Measurements from ENCODE around the gene COLEC12.

COLEC12 gene

DNA sequence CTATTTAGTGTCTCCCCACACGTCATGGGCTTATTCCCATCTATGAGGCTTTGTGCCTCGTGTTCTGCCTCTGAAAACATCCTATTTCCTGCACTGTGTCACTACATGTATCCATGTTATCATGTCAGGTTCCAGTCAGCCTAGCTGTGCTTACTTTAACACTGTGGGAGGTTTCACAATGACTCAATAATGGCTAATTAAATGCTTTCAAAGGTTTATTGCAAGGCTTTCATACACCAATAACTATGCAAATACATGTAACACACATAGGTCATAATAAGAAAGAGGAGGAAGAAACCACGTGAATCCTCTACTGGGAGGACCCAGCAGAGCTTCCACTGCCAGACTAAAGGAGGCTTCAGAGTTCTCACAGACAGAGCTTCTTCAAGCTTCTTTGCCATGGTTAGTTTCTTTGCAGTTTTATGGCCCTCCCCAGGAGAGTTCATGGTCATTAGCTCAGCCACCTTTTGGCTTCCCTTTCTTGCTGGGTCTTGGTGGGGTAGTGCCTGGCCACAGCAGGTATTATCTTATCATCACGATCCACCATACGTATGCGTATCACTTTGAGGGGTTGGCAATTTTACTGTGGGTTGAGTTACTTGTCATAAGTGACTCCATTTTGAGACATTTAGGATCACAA is 5.1 kb upstream of the COLEC12 start:
- no peak for DNase-seq

DNA sequence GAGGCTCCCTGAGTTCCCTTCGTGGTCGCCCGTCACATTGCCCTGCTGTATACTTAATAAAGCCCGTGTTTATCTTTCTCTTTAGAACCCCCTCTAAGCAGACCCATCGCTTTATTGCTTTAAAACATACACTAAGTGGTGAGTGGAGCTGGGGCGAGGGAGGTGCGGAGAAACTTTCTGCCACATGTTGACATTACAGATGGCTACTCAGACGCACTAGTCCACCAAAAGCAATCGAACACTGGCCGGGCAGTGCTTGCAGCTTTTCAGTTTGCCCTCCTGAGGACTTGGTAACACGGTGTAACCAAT is 859 bp upstream of the COLEC12 start:
- no peak for DNase-seq

DNA sequence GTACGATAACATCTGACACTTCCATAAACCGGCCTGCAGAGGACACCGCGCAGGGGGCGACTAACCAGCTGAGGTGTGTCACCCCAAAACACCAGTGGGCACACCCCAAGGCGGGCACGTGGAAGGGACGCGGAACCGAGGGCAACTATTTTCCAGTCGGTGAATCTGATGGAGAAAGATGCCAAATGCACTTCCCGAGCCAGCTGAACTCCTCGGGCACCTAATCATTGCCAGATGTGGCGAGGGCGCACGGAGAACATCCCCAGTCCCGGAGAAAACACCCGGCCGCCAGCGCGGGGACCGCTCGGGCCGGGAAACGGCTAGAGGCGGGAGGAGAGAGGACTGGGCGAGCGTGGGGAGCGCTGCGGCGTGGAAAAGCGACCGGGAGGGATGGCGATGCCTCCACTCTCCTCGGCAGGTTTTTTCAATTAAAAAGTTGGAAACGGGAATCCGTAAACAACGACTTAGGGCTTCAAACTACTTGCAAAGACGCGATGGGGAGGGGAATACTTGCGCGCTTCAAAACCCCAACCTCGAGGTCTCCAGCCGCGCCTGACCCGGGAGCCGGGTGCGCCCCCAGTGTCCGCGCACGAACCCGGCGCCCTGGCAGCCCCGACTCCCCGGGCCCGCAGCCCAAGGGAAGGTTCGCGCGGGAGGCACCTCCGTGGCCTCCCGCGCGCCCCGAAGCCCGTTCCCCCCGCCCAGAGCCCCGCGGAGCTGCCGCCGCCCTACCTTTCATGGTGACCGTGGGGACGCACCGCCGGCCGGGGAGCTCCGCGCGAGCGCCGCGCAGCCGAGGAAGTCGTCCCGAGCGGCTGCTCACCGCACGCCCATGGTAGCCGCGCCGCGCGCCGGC is 497 bp downstream of the COLEC12 start:
- DNase-seq, result peak in 3 of 14 donors; percentile 6 to 34 (median 32)

DNA sequence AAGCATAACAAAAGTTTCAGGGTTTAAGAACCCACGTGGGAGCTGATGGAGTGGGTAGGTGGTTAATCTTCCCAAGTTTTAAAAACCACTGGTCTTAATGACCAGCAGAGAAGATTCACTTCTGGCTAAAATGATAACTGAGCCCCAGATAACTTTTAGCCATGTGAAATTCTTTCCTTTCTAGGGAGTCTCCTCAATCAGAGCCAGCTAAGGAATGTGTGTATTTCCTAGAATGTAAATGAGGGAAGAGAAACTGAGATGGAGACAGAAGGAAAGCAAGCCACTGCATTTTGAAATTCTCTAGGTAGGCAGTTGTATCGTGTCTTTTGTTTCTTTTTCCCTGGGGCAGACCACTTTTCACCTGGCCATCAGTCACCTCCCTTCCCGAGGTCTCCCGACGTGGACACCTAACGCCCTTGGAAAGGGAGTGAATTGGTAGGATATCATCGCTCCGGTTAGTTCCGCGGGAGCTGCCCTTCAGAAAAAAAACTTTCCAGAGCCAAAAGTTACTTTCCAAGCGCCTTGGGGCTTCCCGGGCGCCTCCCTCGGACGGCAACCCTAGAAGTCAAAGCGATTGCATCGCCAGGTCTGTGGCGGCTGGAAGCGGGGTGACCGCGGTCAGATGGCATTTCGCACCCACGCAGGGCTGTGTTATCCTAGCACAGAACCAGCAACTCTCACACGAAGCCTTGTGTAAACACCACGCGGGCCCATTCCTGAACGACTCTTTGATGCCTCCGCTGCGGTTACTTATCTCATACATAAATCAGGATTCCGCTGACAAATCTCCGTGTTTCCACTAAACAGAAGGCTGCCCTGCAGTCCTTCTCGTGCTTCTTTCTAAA is 1.3 kb downstream of the COLEC12 start:
- DNase-seq, result no peak

DNA sequence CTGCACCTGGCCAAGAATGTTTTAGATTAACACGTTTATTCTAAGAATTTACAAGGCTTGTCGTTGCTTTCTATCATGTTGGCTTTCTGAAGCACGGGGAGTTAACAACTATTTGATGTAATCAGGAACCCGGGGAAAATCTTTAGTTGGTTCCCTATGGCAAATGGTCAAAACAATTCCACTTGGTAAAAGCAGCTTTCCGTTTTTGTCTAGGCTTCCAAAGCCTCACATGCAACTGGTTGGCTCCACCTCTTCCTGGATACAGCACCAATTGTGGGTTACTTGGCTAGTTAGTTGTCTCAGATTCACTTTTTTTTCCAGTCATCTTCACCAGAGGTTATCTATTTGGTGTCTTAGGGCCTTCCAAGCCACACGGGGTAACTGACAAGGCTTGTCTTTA is 2.8 kb downstream of the COLEC12 start:
- DNase-seq, result no peak

DNA sequence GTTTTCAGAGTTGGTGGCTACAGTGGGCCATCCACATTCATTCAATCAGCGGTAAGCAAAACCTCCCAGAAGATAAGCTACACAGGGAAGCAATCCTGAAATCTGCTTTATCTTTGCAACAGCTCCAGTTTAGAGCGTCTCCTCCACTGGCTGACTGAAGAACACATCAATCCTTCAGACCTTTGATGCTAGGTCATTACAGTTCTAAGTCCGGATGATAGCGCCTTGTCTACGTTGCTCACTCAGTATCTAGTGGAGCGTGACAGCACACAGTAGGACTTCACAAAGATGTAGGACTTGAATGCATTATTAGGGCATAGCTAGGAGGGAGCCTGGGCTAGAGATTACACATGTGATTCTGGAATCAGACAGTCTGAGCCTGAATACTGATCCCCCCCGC is 5.0 kb downstream of the COLEC12 start:
- no peak for DNase-seq

DNA sequence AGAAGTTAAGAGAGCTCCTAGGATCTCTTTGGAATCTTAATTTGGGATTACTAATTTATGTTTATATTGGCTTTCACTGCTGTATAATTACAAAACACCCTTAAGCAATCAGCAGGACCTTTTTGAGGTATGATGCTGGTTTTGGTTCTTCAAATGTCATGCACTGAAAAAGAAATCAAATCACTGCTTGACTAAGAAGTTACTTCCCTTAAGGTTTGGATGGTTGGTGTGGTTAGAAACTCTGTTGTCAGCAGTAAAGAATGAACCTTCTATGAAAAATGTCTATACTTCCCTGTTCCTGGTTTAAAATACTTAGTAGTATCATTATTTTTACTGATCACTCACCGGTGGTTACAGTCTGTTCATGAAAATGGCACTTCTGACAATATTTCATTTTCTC is 5.5 kb downstream of the COLEC12 start:
- no peak for DNase-seq

DNA sequence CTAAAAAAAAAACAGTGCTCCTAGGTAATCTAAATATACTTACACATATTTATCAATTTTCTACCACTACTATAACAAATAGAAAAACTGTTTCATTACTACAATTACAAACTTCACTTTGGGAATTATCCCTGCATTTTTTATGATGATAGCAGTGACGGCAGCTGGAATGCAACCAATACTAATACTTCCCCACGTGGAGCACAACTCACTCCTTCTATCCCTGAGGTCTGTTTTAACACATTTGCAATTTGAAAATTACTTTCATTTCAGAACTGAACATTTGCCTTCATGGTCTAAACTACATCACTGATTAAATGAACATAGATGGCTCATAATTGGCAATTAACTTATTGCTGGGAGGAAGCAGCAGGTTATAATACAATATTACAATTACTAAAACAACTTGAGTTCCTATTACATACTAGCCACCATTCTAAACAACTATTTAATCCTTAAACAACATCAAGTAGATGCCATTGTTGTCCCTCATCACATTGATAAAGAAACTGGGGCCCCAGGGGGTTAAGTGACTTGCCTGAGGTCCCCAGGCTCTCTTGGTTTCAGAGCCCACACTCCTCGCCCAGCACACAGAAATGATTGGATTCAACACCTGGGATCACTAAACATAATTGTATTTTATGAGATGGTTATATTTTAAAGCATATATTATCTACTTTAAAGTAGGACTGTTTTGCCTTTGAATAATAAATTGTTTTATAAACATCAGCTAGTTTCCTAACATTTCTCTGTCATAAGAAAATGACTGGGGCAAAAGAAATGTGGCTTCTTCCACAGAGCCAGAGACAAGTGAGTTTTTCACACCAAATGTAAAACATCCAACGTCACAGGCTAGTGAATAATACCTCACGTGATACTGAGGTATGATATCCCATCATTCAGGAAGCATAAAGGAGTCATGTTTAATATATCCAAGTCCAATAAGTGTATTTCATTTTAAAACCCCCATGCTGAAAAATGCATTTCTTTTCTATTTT is 6.2 kb downstream of the COLEC12 start:
- no peak for DNase-seq

DNA sequence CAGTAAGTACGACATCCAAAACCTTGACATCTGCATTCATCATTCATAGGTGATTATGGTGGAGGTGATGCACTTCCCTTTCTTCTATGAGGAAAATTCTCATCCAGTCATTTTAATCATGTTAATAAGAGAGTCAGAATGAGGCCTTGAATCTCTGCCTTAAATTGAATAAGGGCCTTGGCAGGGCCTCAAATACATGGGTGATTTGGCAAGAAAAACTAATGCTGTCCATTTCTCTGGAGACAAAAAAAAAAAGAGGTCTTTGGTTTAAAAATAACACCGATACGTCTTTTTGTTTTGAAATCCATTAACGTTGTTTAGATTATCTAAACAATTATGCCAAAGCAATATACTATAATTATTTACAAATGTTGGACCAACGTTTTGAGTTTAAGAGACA is 8.1 kb downstream of the COLEC12 start:
- DNase-seq, result no peak

DNA sequence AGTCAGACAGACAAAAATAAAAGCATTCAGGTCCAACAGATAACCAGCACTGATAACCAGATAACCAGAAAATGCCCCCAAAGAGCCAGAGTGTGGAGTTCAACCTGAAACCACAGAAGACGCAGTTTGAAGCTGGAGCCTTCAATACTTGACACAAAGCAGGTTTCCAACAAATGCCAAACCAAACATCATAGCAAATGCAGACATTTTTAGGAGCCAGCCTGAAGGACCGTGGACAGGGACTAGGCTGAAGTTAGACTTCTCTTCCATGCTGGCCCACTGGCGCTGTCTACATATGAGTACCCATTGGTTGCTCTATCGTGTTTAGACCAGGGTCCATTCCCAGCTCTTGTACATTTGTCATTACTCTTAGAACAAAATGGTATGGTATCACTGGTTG is 9.9 kb downstream of the COLEC12 start:
- DNase-seq, result no peak

DNA sequence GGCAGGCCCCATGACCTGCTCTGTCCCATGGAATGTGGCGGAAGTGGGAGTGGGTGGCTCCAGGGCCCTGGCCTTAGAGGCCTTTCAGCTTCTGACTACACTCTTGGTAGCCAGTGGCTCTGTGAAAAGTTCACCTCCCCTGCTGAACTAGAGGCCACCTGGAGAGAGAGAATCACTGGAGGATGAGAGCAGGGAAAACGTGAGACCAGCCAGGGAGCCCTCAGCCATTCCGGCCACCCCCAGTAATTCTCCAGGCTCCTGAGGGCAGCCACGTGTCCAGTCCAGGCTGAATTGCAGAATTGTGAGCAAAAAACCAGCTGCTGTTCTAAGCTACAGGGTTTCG is 10.5 kb downstream of the COLEC12 start:
- DNase-seq, result no peak

DNA sequence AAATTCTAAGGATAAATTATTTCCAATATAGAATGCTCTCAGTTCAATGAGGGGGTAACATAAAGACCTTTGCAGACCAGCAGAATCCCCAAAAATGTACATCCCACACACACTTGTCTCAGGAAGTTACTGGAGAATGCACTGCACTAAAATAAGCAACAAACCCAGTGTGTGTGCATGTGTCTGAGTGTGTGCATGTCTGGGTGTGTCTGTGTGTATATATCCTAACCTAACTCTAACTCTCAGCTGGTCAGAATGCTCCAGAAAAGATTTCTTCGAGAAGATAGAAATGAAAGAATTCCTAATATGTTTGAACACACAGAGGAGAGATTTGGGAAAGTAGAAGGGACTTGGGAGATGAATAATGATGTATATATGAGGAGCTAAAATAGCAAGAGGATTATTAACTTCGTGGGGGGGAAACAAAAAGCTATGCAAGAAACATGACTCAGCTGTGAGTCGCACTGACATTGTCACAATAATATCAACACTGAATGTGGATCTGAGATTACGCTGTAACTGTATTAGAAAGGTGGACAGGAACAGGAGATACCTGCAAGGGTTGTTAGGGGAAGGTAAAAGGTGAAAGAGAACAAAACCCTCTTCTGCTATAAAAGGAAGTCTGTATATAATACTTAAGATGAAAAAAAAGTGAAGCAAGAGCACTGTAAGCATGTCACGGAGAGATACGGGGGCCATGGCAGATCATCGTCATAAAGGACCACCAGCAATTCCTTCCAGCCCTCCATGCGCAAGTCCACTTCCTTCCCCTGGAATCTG is 11.1 kb downstream of the COLEC12 start:
- DNase-seq, result no peak

DNA sequence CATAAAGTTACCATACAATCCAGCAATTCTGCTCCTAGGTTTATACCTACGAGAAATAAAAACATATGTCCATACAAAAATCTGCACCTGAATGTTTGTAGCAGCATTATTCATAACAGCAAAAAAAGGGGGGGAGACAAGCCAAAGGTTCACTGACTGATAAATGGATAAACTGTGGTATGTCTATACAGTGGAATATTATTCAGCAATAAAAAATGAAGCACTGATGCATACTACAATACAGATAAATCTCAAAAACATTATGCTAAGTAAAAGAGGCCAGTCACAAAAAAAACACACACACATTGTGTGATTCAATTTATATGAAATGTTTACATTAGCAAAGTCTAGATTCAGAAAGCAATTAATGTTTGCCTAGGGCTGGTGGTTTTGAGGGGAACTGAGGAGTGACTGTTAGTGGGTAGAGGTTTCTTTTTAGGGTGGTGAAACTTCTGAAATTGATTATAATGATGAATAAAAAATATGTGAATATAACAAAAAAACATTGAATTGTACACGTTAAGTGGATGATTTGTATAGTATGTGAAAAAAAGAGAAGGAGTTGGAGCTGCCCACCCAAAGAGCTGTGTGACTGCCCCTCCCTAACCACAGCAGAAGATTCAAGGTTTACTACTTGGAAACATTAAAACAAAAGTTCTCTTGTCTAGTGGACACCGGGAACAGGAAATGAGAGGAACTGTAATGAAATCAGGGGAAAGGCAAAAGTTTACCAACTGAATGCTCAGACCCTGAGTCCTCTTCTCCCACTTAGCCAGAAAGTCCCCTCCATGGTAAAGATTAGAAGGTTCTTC is 13.4 kb downstream of the COLEC12 start:
- DNase-seq, result no peak

DNA sequence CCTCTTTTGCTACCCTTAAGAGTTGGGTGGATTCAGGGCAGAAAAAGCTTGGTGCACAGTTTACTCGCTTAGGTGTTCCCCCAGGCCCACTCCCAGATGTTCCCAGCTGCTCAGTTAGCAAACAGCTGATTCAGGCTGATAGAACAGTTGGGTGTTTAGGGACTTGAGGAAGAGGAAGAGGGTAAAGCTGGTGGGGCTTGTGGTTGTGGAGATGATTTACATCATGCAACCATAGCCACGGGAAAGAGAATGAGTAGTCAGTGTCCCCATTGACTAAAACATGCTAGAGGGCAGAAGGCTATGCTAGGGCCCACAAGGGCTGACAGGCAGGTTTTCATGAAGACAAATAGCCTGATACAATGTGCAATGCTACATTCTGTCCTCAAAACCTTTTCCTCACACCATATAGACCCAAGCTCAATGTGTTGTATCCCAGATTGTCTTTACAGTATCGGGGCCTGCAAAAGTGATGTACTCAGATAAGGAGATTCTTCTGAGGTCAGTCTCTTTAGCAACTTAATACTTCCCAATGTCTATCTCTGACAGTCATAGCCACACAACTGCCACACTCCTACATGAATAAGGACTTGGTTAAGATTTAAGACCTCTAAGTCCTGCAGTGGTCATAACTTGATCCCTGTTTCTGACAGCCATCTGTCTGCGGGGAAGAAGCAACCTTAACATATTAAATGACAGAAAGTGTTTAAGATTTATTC is 15.6 kb downstream of the COLEC12 start:
- DNase-seq, result no peak

DNA sequence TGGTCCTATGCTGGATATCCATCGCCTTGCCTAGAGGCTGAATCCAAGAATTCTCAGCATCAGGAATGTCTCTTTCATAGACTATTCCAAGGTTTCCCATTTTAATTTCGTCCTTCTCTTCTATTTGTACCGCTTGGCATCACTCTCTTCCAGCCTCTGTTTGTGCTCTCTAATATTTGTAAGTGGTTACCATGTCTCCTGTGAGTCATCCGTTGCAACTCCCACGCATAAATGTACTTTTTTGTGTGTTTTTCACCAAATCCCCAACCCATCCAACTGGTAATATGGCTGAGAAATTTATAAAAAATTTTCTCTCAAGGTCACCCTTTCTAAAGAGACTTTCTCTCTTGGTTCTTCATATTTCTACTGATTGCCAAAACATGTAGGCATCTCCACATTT is 21.8 kb downstream of the COLEC12 start:
- DNase-seq, result no peak

DNA sequence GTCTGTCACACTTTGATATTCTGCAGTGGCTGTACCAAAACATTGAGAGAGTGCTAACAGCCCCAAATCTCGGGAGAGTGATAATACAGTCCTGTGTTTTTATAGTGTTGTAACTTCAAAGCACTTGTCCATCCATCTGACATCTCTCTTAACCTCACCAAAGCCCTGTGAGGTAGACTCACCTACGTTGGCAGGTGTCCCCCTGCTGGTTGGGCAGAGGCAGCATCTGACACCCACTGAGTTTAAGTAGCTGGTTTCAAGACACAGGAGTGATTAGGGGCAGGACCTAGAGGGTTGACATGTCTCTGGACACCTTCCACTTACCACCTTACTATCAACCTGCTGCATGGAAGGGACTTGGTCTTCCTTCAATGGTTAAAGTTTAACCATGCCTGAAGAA is 22.9 kb downstream of the COLEC12 start:
- no peak for DNase-seq

DNA sequence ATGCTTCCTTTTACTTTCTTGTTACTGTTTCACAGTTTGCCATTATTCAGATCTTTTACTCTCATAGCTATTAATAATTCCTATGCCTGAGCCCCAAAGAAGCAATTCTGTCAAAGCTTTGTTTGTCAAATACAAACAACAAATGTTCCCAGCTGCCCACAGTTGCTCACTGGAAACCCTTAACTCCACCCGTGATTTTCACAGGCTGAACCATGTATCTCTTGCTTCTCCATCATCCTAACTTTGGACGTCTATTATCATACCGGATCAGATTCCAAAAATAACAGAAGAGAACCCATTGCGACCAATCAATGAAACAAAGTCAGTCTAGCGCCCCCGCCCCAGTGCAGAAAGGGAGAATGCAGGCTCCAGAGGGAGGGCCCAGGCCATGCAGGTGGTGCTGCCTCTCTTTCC is 24.2 kb downstream of the COLEC12 start:
- DNase-seq, result no peak

DNA sequence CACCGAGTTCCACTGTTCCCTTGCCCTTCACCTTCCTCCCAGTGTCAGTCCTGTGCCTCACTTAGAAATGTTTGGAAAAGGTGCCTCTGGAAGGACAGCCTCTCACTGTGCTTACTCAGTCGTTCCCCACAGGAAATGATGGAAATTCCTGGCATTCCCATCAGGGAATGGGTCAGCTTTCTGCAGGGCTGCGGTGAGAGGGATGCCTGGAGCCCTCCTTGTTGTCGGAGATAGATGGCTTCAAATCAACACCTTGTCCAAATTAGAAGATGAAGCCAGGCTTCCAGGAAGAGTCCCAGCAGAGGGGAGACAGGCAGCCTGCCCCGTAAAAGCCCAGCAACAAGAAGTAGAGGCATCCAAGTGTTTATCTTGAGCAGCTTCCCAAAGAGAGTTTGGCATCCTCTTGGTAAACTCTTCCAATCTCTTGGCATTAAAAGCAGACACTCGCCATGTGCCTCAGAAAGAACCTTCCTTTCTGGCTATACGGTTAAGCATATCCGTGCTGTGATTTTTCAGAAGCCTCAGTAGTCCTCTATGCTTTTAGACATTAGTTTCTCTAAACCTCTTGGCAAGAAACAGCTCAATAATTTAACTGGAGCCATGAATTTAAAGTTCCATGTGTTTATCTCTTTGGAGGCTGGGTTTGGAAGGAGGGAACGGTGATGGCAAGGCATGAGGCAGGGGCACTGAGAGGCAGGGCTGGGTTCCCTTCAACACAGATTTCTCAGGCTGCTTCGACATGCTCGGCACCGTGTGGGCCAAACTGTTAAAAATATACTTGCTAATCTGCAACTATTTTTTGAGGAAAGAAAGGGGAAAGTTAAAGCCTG is 25.1 kb downstream of the COLEC12 start:
- peak in 1 of 14 donors; percentile 18 for DNase-seq

DNA sequence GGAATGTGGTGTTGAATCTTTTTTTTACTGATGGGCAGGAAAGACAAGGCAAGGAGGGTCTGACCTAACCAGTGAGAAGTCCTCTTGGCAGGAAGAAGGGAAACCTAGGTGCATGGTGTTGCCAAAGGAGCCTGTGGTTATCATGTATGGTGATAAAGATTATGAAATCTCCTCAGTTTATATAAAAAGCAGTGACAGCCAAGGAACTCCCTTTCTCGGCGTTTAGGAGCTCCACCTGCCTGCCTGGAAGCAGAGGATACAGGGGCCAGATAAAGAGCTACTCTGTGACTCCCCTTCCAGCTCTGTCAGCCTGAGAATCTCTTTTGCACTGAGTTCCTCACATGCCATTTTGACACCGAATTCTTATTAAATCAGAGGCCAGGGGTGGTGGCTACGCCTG is 26.1 kb downstream of the COLEC12 start:
- no peak for DNase-seq

Data from C1 segment of cervical spinal cord (tissue), 14 donors.